H1 (cell line): ENCODE measurements around the gene ASZ1. TPM values are rescaled to one million over a fixed set of nuclear protein-coding genes. Genes with fewer than 3 reads are reported as not detected.

Experiments
- polyA plus RNA-seq, 7 experiments: library from polyadenylated mRNA; depleted of rRNA in 3 of 7; stranded (reverse) in 5 of 7; unstranded in 2 of 7; fragments of >200 nt in 5 of 7; fragments of 200-250 nt in 2 of 7; gene quantifications; 1 replicate in 5 of 7; 2 replicates in 1 of 7; 4 replicates in 1 of 7; pipeline versions ENCODE4 v1.2.1 to v1.2.3, GENCODE V29; 2011 to 2013; ENCODE audit warnings: missing spikeins in 2 of 7, mixed read lengths in 2 of 7
- total RNA-seq: library from RNA; stranded (reverse); fragmentation: NEBNext Ultra II Directional; extraction: Animal tissue kit (Norgen Biotek cat#: 25700); gene quantifications from 2 replicates; pipeline ENCODE4 v1.2.1, GENCODE V29; 2021
- TF ChIP-seq, protein P1 (sequence below): fragments of 300-600 bp; sonication (generic); IDR thresholded peaks from 2 replicates; pipeline ENCODE4 v1.7.1; 2012; ENCODE audit warnings: low read length, moderate library complexity, mild to moderate bottlenecking, inconsistent platforms; ENCODE audit not compliant: insufficient replicate concordance

Gene ASZ1
- total and polyA plus RNA-seq, 2 of the 8 experiments (the other 6 are each of a cell fraction or from before 2014, with no cell fraction given): not detected

DNA sequence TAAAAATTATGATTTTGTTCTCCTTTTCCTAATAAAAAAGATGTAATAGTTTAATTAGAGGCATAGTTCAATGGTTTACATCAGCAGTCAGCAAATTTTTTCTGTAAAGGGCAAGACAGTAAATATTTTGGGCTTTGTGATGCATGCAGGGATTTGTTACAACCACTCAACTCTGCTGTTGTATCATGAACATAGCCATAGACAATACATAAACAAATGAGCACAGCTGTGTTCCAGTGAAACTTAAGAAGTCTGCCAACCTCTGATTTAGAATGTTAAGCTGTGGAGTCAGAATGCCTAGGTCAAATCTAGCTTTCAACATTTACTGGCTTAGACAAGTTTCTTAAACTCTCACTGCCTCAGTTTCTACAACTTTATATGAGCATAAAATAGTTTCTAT is 31.6 kb downstream of the ASZ1 start (continued):
- TF ChIP-seq, protein P1, sequence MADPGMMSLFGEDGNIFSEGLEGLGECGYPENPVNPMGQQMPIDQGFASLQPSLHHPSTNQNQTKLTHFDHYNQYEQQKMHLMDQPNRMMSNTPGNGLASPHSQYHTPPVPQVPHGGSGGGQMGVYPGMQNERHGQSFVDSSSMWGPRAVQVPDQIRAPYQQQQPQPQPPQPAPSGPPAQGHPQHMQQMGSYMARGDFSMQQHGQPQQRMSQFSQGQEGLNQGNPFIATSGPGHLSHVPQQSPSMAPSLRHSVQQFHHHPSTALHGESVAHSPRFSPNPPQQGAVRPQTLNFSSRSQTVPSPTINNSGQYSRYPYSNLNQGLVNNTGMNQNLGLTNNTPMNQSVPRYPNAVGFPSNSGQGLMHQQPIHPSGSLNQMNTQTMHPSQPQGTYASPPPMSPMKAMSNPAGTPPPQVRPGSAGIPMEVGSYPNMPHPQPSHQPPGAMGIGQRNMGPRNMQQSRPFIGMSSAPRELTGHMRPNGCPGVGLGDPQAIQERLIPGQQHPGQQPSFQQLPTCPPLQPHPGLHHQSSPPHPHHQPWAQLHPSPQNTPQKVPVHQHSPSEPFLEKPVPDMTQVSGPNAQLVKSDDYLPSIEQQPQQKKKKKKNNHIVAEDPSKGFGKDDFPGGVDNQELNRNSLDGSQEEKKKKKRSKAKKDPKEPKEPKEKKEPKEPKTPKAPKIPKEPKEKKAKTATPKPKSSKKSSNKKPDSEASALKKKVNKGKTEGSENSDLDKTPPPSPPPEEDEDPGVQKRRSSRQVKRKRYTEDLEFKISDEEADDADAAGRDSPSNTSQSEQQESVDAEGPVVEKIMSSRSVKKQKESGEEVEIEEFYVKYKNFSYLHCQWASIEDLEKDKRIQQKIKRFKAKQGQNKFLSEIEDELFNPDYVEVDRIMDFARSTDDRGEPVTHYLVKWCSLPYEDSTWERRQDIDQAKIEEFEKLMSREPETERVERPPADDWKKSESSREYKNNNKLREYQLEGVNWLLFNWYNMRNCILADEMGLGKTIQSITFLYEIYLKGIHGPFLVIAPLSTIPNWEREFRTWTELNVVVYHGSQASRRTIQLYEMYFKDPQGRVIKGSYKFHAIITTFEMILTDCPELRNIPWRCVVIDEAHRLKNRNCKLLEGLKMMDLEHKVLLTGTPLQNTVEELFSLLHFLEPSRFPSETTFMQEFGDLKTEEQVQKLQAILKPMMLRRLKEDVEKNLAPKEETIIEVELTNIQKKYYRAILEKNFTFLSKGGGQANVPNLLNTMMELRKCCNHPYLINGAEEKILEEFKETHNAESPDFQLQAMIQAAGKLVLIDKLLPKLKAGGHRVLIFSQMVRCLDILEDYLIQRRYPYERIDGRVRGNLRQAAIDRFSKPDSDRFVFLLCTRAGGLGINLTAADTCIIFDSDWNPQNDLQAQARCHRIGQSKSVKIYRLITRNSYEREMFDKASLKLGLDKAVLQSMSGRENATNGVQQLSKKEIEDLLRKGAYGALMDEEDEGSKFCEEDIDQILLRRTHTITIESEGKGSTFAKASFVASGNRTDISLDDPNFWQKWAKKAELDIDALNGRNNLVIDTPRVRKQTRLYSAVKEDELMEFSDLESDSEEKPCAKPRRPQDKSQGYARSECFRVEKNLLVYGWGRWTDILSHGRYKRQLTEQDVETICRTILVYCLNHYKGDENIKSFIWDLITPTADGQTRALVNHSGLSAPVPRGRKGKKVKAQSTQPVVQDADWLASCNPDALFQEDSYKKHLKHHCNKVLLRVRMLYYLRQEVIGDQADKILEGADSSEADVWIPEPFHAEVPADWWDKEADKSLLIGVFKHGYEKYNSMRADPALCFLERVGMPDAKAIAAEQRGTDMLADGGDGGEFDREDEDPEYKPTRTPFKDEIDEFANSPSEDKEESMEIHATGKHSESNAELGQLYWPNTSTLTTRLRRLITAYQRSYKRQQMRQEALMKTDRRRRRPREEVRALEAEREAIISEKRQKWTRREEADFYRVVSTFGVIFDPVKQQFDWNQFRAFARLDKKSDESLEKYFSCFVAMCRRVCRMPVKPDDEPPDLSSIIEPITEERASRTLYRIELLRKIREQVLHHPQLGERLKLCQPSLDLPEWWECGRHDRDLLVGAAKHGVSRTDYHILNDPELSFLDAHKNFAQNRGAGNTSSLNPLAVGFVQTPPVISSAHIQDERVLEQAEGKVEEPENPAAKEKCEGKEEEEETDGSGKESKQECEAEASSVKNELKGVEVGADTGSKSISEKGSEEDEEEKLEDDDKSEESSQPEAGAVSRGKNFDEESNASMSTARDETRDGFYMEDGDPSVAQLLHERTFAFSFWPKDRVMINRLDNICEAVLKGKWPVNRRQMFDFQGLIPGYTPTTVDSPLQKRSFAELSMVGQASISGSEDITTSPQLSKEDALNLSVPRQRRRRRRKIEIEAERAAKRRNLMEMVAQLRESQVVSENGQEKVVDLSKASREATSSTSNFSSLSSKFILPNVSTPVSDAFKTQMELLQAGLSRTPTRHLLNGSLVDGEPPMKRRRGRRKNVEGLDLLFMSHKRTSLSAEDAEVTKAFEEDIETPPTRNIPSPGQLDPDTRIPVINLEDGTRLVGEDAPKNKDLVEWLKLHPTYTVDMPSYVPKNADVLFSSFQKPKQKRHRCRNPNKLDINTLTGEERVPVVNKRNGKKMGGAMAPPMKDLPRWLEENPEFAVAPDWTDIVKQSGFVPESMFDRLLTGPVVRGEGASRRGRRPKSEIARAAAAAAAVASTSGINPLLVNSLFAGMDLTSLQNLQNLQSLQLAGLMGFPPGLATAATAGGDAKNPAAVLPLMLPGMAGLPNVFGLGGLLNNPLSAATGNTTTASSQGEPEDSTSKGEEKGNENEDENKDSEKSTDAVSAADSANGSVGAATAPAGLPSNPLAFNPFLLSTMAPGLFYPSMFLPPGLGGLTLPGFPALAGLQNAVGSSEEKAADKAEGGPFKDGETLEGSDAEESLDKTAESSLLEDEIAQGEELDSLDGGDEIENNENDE: no peak
